GM12878 (cell line): ENCODE data around the gene LARP6. TPM values are rescaled to one million over a fixed set of nuclear protein-coding genes. Genes with fewer than 3 reads are reported as not detected.
A peak's percentile ranks its signal among the peaks of the same experiment; 100 is the strongest.

Experiments used
- ATAC-seq: fragments of 200-7000 bp; cut with Tn5 transposase; 3 replicates; pipeline ENCODE4 v1.9.1; 2020; ENCODE audit warnings: mild to moderate bottlenecking, moderate library complexity
- BruUV-seq: library from RNA; stranded (reverse); fragments of 400-500 nt; replicated peaks from 2 replicates; lab custom pipeline; 2021; lab: Mats Ljungman, UMichigan
- CTCF ChIA-PET: fragments of 300-600 bp; sonication (Branson Sonifier 250); formaldehyde crosslinking; extraction: SDS; loops from one replicate; lab custom pipeline; 2021; ENCODE audit warnings: inconsistent platforms; lab: Yijun Ruan, JAX
- POLR2A ChIA-PET: fragments of 350-600 bp; formaldehyde crosslinking; extraction: SDS; loops from one replicate; lab custom pipeline; 2021; ENCODE audit warnings: inconsistent platforms; lab: Charles Lee
- RAD21 ChIA-PET: fragments of 300-600 bp; sonication (Branson Sonifier 250); formaldehyde crosslinking; loops from one replicate; lab custom pipeline; 2023; ENCODE audit warnings: antibody characterized with exemption; ENCODE audit not compliant: unreplicated experiment; lab: Charles Lee
- SMC1A ChIA-PET: fragments of 300-600 bp; sonication (Branson Sonifier 250); formaldehyde crosslinking; loops from one replicate; lab custom pipeline; 2023; ENCODE audit not compliant: unreplicated experiment, uncharacterized antibody; lab: Charles Lee
- DNase-seq: peaks from one replicate; pipeline ENCODE4 v3.0.0-alpha.2; 2011; ENCODE audit warnings: low read depth, low spot score
- FAIRE-seq: peaks from 3 replicates; lab custom pipeline; 2011; peaks lifted over from hg19 to GRCh38; lab: Jason Lieb, UNC
- H2AFZ ChIP-seq: 2 replicates; pipeline ENCODE4 v1.6.0; 2011; ENCODE audit warnings: low read depth, low read length, control low read depth; ENCODE audit not compliant: control insufficient read depth
- H3K27ac ChIP-seq: 2 replicates; pipeline ENCODE4 v1.5.1; 2011; ENCODE audit warnings: control low read depth; ENCODE audit not compliant: control insufficient read depth, insufficient read depth
- H3K27me3 ChIP-seq, 2 experiments: replicated peaks in 1 of 2; 2 replicates each; pipeline versions ENCODE4 v1.6.0 to v1.6.1; 2011; ENCODE audit warnings: low read length in 1 of 2; ENCODE audit not compliant: control insufficient read depth in 2 of 2, insufficient read depth in 2 of 2
- H3K36me3 ChIP-seq, 2 experiments: 2 replicates each; pipeline ENCODE4 v1.5.1; 2011; ENCODE audit warnings: low read length in 1 of 2; ENCODE audit not compliant: control insufficient read depth in 2 of 2, insufficient read depth in 2 of 2
- H3K4me1 ChIP-seq: 2 replicates; pipeline ENCODE4 v1.6.1; 2011; ENCODE audit warnings: mild to moderate bottlenecking, low read length, moderate library complexity, mixed read lengths; ENCODE audit not compliant: control insufficient read depth, insufficient read depth
- H3K4me2 ChIP-seq: 2 replicates; pipeline ENCODE4 v1.6.0; 2011; ENCODE audit warnings: control low read depth; ENCODE audit not compliant: control insufficient read depth, insufficient read depth
- H3K4me3 ChIP-seq: fragments of 200-600 bp; sonication (generic); 2 replicates; pipeline ENCODE4 v1.5.1; 2016
- H3K79me2 ChIP-seq: 2 replicates; pipeline ENCODE4 v1.6.0; 2011; ENCODE audit warnings: low read length; ENCODE audit not compliant: control insufficient read depth, insufficient read depth
- H3K9ac ChIP-seq: 2 replicates; pipeline ENCODE4 v1.8.0; 2011; ENCODE audit warnings: low read length, control low read depth, mixed read lengths; ENCODE audit not compliant: control insufficient read depth, insufficient read depth
- H3K9me3 ChIP-seq: replicated peaks from 3 replicates; pipeline ENCODE4 v1.5.1; 2011; ENCODE audit warnings: mild to moderate bottlenecking, low read length; ENCODE audit not compliant: control insufficient read depth, insufficient read depth
- H4K20me1 ChIP-seq: 2 replicates; pipeline ENCODE4 v1.6.0; 2011; ENCODE audit not compliant: control insufficient read depth, insufficient read depth
- NFIC ChIP-seq: IDR thresholded peaks from 2 replicates; pipeline ENCODE4 v1.6.1; 2012; ENCODE audit warnings: low read depth, mild to moderate bottlenecking, inconsistent platforms, low read length, moderate library complexity
- NKRF ChIP-seq: fragments of 450-650 bp; conservative IDR thresholded peaks from 2 replicates; pipeline ENCODE4 v1.6.1; 2017; ENCODE audit warnings: mild to moderate bottlenecking, moderate library complexity
- RUNX3 ChIP-seq: IDR thresholded peaks from 2 replicates; pipeline ENCODE4 v1.6.1; 2012; ENCODE audit warnings: low read length, inconsistent platforms
- SPI1 ChIP-seq: IDR thresholded peaks from 2 replicates; pipeline ENCODE4 v1.6.1; 2011; ENCODE audit warnings: low read depth, mild to moderate bottlenecking, low read length, moderate library complexity, borderline replicate concordance; ENCODE audit not compliant: insufficient read depth
- TCF12 ChIP-seq: IDR thresholded peaks from 2 replicates; pipeline ENCODE4 v1.6.1; 2011; ENCODE audit warnings: low read depth, mild to moderate bottlenecking, low read length
- TCF3 ChIP-seq: IDR thresholded peaks from 2 replicates; pipeline ENCODE4 v1.6.1; 2012; ENCODE audit warnings: low read depth, mild to moderate bottlenecking, low read length, borderline replicate concordance; ENCODE audit not compliant: insufficient read depth
- WGBS: methylation state at CpG from one replicate; pipeline ENCODE4 v1.1.6; 2016; ENCODE audit warnings: low lambda C conversion rate; ENCODE audit not compliant: insufficient replicate concordance, insufficient coverage; ENCODE audit errors: missing lambda C conversion rate; 5-methylcytosine and 5-hydroxymethylcytosine counted together
- in situ Hi-C: fragments of 300-500 bp; cut with MboI; formaldehyde crosslinking; loops from 9 replicates; pipeline ENCODE4 v1.14.3; 2018; ENCODE audit warnings: mixed read lengths
- intact Hi-C: fragments of 100-400 bp; cut with micrococcal nuclease; formaldehyde crosslinking; loops from one replicate; pipeline ENCODE4 v1.14.2; 2022; ENCODE audit not compliant: unreplicated experiment
- polyA plus RNA-seq, 11 experiments: library from polyadenylated mRNA; depleted of rRNA in 4 of 11; unstranded in 6 of 11; stranded (reverse) in 5 of 11; fragments of >200 nt; fragmentation: Nextera tagmentation in 4 of 11; fragmentation: Illumina TruSeq in 1 of 11; extraction: Ambion mirVana in 4 of 11; extraction: Trizol in 1 of 11; gene quantifications; 1 replicate in 1 of 11; 2 replicates in 10 of 11; pipeline versions ENCODE4 v1.2.1 to v1.2.3, GENCODE V29; 2011 to 2016; ENCODE audit warnings: inconsistent platforms in 2 of 11, missing spikeins in 2 of 11, low read depth in 1 of 11
- total RNA-seq, 4 experiments: library from RNA; depleted of rRNA in 3 of 4; stranded (reverse); fragments of >200 nt in 3 of 4; fragmentation: Illumina TruSeq in 1 of 4; extraction: Trizol in 1 of 4; gene quantifications; 2 replicates each; pipeline versions ENCODE4 v1.2.1 to v1.2.3, GENCODE V29; 2013 to 2021

LARP6 gene
- total and polyA plus RNA-seq, 10 of the 15 experiments (the other 5 are each of a cell fraction or from before 2014, with no cell fraction given): 0.74 to 14.6 (median 3.9) TPM

GRCh38 chr15:70855764-70856163, 1.8 kb upstream of the LARP6 start:
- Histone ChIP-seq H3K79me2 (no peaks in the 10 kb centered on the region), H3K9ac (no peak overlapping the region), H4K20me1 (no peaks in the 10 kb centered on the region)
- CTCF ChIA-PET: interaction anchor here (0.6 kb wide), 1 partner anchor 226 kb away, joined by 3 read pairs; no protein-coding TSS in a partner anchor
- in situ Hi-C loops: no loop called here
- BruUV-seq: no TSS peak
- RAD21 ChIA-PET: no interaction called here
- peak; percentile 21; the same call in 1 of the 2 replicates for TF ChIP-seq NFIC
- TF ChIP-seq RUNX3: peak; percentile 20; the same call in 1 of the 2 replicates
- peak; percentile 66; the same call in 1 of the 2 replicates for TF ChIP-seq TCF12
- TF ChIP-seq TCF3: 0 out of 2 replicates have a peak, but pooled peaks have one; percentile 45
- no peak for TF ChIP-seq NKRF
- peak; percentile 56; the same call in 1 of the 2 replicates for TF ChIP-seq SPI1
- TF ChIP-seq, all 136 proteins: peak for 5
- WGBS: 3% methylated on average over 2 of the region's 2 CpGs
- ATAC-seq: peak; percentile 67
- Histone ChIP-seq H3K36me3 (no peaks in the 10 kb centered on the region), H3K4me3 (no peak overlapping the region), H3K27me3 (peaks cover 5 to 7% of the 10 kb centered on the region in 2 experiments), H3K27ac (no peak overlapping the region), H3K9me3 (no peaks in the 10 kb centered on the region), H3K4me1 (peaks cover 2% of the 10 kb centered on the region; the same call in 1 of the 2 replicates), H3K4me2 (no peak overlapping the region), H2AFZ (no peak overlapping the region)
- DNase-seq: peak; percentile 39
- FAIRE-seq: peak; percentile 7
- ChIA-PET SMC1A (no interaction called here), POLR2A (no interaction called here)
- intact Hi-C loops: no loop called here
